ENCODE data around the gene PNPLA6. TPM values are rescaled to one million over a fixed set of nuclear protein-coding genes. Genes with fewer than 3 reads are reported as not detected.

PNPLA6 gene
- total RNA-seq, 2 experiments from 2014 or later = 79.2 to 90.3 TPM

- intact Hi-C loops (cut with micrococcal nuclease) = no loop called here
- H3K27me3 Mint-ChIP-seq = peaks cover 30% of the 10 kb centered on the region
These were observed 60.1 kb downstream of the PNPLA6 start, which contains the start of gene CAMSAP3 for GRCh38 chr19:7595466-7596133. CAMSAP3 (plus strand) TSS chr19:7595863; CDS start chr19:7596003, 140 bp downstream.

GRCh38 chr19:7596211-7596937 is 60.9 kb downstream of the PNPLA6 start:
- ATAC-seq (no peak), DNase-seq (peak; percentile 22)
- POLR2A ChIA-PET = interaction anchor here (0.6 to 0.9 kb wide), 4 partner anchors 33 to 255 kb away, joined by 3 read pairs; partner anchors contain the start of genes PET100 and XAB2
- peak; percentile 15 for TF ChIP-seq CTCF (IDR thresholded peaks at IDR 0.05)
- Mint-ChIP-seq H3K9me3 (peaks cover 3% of the 10 kb centered on the region), H3K27ac (no peak overlapping the region), H3K27me3 (peaks cover 30% of the 10 kb centered on the region), H3K4me3 (peak overlapping the region; percentile 56), H3K4me1 (ENCODE audit: low read depth) (peaks cover 7% of the 10 kb centered on the region), H3K36me3 (ENCODE audit: low read depth) (no peaks in the 10 kb centered on the region)
- CTCF ChIA-PET = interaction anchor here (1.0 to 2.5 kb wide), 3 partner anchors 11 to 85 kb away, joined by 3 to 17 read pairs (median 10); partner anchors contain the start of gene TRAPPC5
- intact Hi-C loops (cut with micrococcal nuclease) = no loop called here

More at GRCh38 chr19:7595466-7596133, 60.1 kb downstream of the PNPLA6 start, which contains the start of gene CAMSAP3:
- peak within 1 kb of the TSS; percentile 64 for H3K4me3 Mint-ChIP-seq
- ATAC-seq (peak; percentile 90), DNase-seq (peak; percentile 48)
- TF ChIP-seq CTCF (IDR thresholded peaks at IDR 0.05) = no peak
- no peak within 1 kb of the TSS for H3K27ac Mint-ChIP-seq
- H3K4me1 Mint-ChIP-seq (ENCODE audit: low read depth) = peaks cover 6% of the 10 kb centered on the region
- H3K9me3 Mint-ChIP-seq = no peaks in the 10 kb centered on the region
- ChIA-PET POLR2A (interaction anchor here (0.6 kb wide), 1 partner anchor 36 kb away, joined by 3 read pairs; no protein-coding TSS in a partner anchor), CTCF (no interaction called here)
- H3K36me3 Mint-ChIP-seq (ENCODE audit: low read depth) = no peaks in the 10 kb centered on the region

DNA sequence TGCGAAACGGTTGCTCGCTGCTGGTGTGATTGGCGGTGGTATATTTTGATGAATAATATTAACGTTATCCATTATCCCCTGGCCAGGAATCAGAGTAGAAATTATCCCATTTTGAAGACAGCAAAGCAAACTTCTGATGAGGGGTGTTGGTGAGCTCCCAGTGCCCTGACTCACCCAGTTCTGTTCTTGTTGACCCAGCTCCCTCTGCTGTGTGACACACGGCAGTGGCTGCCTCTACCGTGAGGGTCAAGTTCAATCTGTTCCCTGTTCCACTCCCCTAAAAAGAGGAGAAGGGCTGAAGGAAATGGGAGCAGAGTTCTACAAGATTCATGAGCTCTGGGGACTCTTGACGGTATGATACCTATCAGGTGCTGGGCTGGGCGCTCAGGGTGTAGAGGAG is 62.2 kb downstream of the PNPLA6 start:
- peaks cover 3% of the 10 kb centered on the region for H3K9me3 Mint-ChIP-seq
- H3K27me3 Mint-ChIP-seq = peaks cover 31% of the 10 kb centered on the region
- intact Hi-C loops (cut with micrococcal nuclease) = no loop called here
- no peak for DNase-seq
- TF ChIP-seq CTCF (IDR thresholded peaks at IDR 0.05) = no peak
- H3K27ac Mint-ChIP-seq = no peak overlapping the region
- CTCF ChIA-PET = interaction anchor here (1.0 to 2.5 kb wide), 3 partner anchors 29 to 306 kb away, joined by 4 to 17 read pairs (median 10); partner anchors contain the start of genes MAP2K7 and TRAPPC5
- ATAC-seq = no peak
- POLR2A ChIA-PET = interaction anchor here (1.6 kb wide), 1 partner anchor 29 kb away, joined by 3 read pairs; no protein-coding TSS in a partner anchor
- H3K4me1 Mint-ChIP-seq (ENCODE audit: low read depth) = peaks cover 7% of the 10 kb centered on the region
- H3K36me3 Mint-ChIP-seq (ENCODE audit: low read depth) = no peaks in the 10 kb centered on the region
- no peak overlapping the region for H3K4me3 Mint-ChIP-seq

- ChIA-PET POLR2A (interaction anchor here (1.6 kb wide), 1 partner anchor 28 kb away, joined by 3 read pairs; no protein-coding TSS in a partner anchor), CTCF (interaction anchor here (1.0 to 2.5 kb wide), 3 partner anchors 30 to 305 kb away, joined by 4 to 17 read pairs (median 10); partner anchors contain the start of genes MAP2K7 and TRAPPC5)
- no peak for DNase-seq
- Mint-ChIP-seq H3K36me3 (ENCODE audit: low read depth) (no peaks in the 10 kb centered on the region), H3K4me1 (ENCODE audit: low read depth) (peaks cover 7% of the 10 kb centered on the region), H3K27ac (no peak overlapping the region), H3K9me3 (peaks cover 3% of the 10 kb centered on the region), H3K4me3 (no peak overlapping the region), H3K27me3 (peaks cover 29% of the 10 kb centered on the region)
- no peak for TF ChIP-seq CTCF (IDR thresholded peaks at IDR 0.05)
- intact Hi-C loops (cut with micrococcal nuclease) = no loop called here
- no peak for ATAC-seq
These were observed 62.7 kb downstream of the PNPLA6 start for GRCh38 chr19:7598180-7598579.

All from activated CD8-positive, alpha-beta T cell treated with anti-CD3 and anti-CD28 coated beads for 36 hours (primary cell).